ENCODE data around the gene EYA2. TPM values are rescaled to one million over a fixed set of nuclear protein-coding genes. Genes with fewer than 3 reads are reported as not detected.

EYA2 gene
- total RNA-seq, 1 donor from 2014 or later: 0.62 TPM

- intact Hi-C loops (cut with micrococcal nuclease): no loop called here
- peaks cover 11% of the 10 kb centered on the region for H3K27me3 Mint-ChIP-seq
- ChIA-PET POLR2A (no interaction called here), CTCF (no interaction called here)
- H3K4me1 Mint-ChIP-seq: no peaks in the 10 kb centered on the region
- TF ChIP-seq, protein P1, sequence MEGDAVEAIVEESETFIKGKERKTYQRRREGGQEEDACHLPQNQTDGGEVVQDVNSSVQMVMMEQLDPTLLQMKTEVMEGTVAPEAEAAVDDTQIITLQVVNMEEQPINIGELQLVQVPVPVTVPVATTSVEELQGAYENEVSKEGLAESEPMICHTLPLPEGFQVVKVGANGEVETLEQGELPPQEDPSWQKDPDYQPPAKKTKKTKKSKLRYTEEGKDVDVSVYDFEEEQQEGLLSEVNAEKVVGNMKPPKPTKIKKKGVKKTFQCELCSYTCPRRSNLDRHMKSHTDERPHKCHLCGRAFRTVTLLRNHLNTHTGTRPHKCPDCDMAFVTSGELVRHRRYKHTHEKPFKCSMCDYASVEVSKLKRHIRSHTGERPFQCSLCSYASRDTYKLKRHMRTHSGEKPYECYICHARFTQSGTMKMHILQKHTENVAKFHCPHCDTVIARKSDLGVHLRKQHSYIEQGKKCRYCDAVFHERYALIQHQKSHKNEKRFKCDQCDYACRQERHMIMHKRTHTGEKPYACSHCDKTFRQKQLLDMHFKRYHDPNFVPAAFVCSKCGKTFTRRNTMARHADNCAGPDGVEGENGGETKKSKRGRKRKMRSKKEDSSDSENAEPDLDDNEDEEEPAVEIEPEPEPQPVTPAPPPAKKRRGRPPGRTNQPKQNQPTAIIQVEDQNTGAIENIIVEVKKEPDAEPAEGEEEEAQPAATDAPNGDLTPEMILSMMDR (IDR thresholded peaks at IDR 0.05): no peak
- no peak overlapping the region for H3K27ac Mint-ChIP-seq
- DNase-seq: no peak
- ATAC-seq (ENCODE audit: low read depth): no peak
- H3K4me3 Mint-ChIP-seq: no peak overlapping the region
- no peaks in the 10 kb centered on the region for H3K36me3 Mint-ChIP-seq (ENCODE audit: low read depth)
- peaks cover 8% of the 10 kb centered on the region for H3K9me3 Mint-ChIP-seq
These were observed 155.1 kb downstream of the EYA2 start for GRCh38 chr20:47049771-47050170.

- CTCF ChIA-PET: no interaction called here
- POLR2A ChIA-PET: no interaction called here
- H3K27ac Mint-ChIP-seq: no peak overlapping the region
- TF ChIP-seq, protein P1 (IDR thresholded peaks at IDR 0.05): no peak
- intact Hi-C loops (cut with micrococcal nuclease): no loop called here
- no peaks in the 10 kb centered on the region for H3K4me1 Mint-ChIP-seq
- DNase-seq (no peak), ATAC-seq (ENCODE audit: low read depth) (no peak)
- peaks cover 3% of the 10 kb centered on the region for H3K27me3 Mint-ChIP-seq
- no peaks in the 10 kb centered on the region for H3K9me3 Mint-ChIP-seq
- no peak overlapping the region for H3K4me3 Mint-ChIP-seq
- no peaks in the 10 kb centered on the region for H3K36me3 Mint-ChIP-seq (ENCODE audit: low read depth)
These were observed 156.4 kb downstream of the EYA2 start for GRCh38 chr20:47050996-47051395.

- TF ChIP-seq, protein P1 (IDR thresholded peaks at IDR 0.05): no peak
- CTCF ChIA-PET: no interaction called here
- no peak overlapping the region for H3K27ac Mint-ChIP-seq
- POLR2A ChIA-PET: no interaction called here
- H3K9me3 Mint-ChIP-seq: no peaks in the 10 kb centered on the region
- ATAC-seq (ENCODE audit: low read depth) (no peak), DNase-seq (no peak)
- H3K4me1 Mint-ChIP-seq: no peaks in the 10 kb centered on the region
- no peaks in the 10 kb centered on the region for H3K36me3 Mint-ChIP-seq (ENCODE audit: low read depth)
- H3K27me3 Mint-ChIP-seq: peaks cover 3% of the 10 kb centered on the region
- no peak overlapping the region for H3K4me3 Mint-ChIP-seq
- intact Hi-C loops (cut with micrococcal nuclease): no loop called here
These were observed 157.4 kb downstream of the EYA2 start for GRCh38 chr20:47051936-47052526.

GRCh38 chr20:47054506-47054905 lies 159.9 kb downstream of the EYA2 start:
- H3K9me3 Mint-ChIP-seq: no peaks in the 10 kb centered on the region
- no peak overlapping the region for H3K4me3 Mint-ChIP-seq
- no peaks in the 10 kb centered on the region for H3K36me3 Mint-ChIP-seq (ENCODE audit: low read depth)
- no peak overlapping the region for H3K27ac Mint-ChIP-seq
- CTCF ChIA-PET: no interaction called here
- ATAC-seq (ENCODE audit: low read depth) (no peak), DNase-seq (no peak)
- intact Hi-C loops (cut with micrococcal nuclease): no loop called here
- POLR2A ChIA-PET: no interaction called here
- H3K27me3 Mint-ChIP-seq: peaks cover 13% of the 10 kb centered on the region
- no peaks in the 10 kb centered on the region for H3K4me1 Mint-ChIP-seq
- TF ChIP-seq, protein P1 (IDR thresholded peaks at IDR 0.05): no peak

DNA sequence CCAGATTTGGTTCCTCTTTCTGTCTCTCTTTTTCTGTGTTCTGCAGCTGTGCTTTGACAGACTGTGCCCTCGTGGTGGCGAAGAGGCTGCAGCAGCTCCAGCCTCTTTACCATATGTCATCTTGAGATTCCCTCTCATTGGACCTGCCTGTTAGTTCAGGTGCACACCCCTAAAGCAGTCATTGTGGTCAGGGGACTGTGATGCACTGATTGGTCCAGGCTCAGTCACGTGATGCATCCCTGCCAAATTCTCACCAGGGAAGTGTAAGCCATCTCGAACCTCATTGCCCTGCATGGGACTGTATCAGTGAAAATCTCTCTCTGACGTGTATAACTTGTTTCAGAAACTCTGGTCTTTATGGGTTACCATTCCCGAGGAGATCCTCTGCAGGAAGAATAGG lies 160.3 kb downstream of the EYA2 start:
- CTCF ChIA-PET: no interaction called here

More for the DNA sequence above, 160.3 kb downstream of the EYA2 start:
- DNase-seq (no peak), ATAC-seq (ENCODE audit: low read depth) (no peak)
- H3K36me3 Mint-ChIP-seq (ENCODE audit: low read depth): no peaks in the 10 kb centered on the region
- no peak overlapping the region for H3K4me3 Mint-ChIP-seq
- TF ChIP-seq, protein P1 (IDR thresholded peaks at IDR 0.05): no peak
- H3K27ac Mint-ChIP-seq: no peak overlapping the region
- H3K9me3 Mint-ChIP-seq: no peaks in the 10 kb centered on the region
- H3K4me1 Mint-ChIP-seq: no peaks in the 10 kb centered on the region
- H3K27me3 Mint-ChIP-seq: peaks cover 16% of the 10 kb centered on the region
- intact Hi-C loops (cut with micrococcal nuclease): no loop called here
- POLR2A ChIA-PET: no interaction called here
